ENCODE data around the gene FAM72D.
"Not testable (repeated sequence)": the region's sequence is repeated elsewhere in the genome, so short reads cannot be mapped to it uniquely, and the experiment has no call there.

FAM72D gene

DNA sequence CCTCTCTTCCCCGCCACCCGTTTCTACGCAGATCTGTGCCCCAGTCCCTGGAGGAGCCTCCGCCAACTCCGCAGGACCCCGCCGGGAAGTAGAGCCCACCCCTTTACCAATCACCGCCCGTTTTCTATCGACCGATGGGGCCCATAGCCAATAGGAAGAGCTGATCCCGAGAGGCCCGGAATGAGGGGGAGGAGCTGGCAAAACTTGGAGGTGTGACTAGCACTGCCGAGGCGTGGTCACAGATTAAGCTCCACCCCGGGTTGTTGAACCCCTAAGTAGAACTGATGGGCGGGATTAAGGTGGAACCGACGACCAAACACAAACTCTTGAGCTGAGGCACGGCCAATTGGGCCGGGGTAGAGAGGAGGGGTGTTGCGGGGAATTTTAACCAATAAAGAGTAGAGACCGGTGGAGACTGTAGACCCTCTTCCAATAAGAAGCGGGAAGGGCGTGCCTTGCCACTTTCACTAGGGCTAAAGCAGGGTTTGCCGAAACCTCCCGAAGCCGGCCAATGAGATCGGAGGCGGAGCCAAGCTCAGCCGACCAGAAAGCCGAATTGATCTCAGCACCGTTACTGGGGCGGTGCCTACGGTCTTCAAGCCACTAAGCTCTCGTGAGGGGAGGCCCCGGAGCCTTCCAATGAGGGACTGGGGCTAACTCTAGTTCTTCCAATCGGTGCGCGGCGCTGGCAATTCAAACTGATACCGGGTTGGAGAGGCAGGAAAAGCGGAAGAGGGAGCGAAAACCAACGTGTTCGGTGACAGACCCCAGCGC, at the start of gene FAM72D, which contains the start of gene SRGAP2B:
Gene FAM72D (plus strand): TSS at position 691 of the 774 bp plus-strand sequence. CDS start 874 bp downstream, outside the sequence.
Gene SRGAP2B (minus strand): TSS at position 45 of the 774 bp plus-strand sequence. CDS start 2,427 bp downstream, outside the sequence.
- DNase-seq: not testable (repeated sequence)

- DNase-seq: not testable (repeated sequence)
Observed at GRCh38 chr1:145047553-145047952, 48.2 kb upstream of the FAM72D start.

DNA sequence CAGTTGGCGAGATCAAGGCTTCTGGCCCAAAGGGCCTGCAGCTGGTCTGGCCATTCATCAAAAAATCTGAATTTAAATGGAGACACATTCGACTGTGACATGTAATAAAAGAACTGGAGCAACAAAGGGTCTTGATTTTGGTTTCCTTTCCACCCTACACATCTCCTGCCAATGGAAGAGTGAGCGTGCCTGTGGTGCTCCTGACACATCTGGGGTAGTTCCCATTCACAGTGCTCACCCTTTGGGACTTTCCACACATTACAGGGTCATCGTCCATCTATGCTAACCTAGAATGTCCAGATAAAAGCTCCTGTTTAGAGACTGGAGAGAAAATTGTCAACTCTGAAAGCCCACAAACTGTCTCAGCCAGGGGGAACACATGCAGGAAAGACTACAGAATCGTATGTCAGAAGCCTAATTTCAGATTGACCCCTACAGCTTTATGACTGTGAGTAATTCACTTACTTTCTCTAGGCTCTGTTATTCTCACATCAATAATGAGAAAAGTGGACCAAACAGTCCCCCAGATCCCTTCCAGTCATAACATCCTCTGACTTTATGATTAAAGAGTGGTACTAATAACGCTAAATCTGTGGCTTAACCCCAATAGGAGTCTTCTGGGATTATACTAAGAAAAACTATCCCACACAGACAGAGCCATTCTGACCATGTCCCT, 47.5 kb upstream of the FAM72D start:
- not testable (repeated sequence) for DNase-seq

DNA sequence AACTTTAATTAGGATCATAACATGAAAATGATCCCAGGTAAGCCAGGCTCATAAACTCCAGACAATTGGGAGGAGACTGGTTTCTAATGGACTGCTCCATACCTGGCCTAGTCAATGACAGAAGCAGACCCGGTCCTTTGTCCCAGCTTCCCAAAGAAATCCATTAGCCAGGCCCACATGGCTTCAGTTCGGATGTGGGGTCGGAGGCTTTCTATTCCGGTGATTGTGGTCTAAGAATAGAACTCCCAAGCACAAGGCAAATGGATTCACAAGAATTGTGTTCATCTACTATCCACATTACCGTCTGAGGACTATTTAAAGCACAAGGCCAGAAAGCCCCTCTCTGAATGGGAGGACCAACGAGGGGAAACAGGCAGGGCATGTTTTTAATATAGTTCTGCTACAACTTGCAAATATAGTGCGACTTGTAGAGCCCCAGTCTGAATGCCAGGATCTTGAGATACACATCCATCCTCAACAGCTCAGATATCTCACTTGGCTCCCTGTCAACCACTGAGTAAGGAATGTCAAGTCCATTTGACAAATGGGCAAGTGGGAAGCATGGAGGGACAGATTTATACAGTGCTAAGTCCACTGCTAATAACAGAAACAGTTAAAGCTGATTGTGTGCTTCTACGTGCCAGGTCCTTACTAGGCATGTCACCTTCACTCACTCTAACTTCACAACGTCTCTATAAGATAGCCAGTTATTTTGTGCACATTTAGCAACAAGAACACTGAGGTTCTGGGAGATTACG, 43.6 kb upstream of the FAM72D start:
- not testable (repeated sequence) for DNase-seq

GRCh38 chr1:145053428-145053827, 42.3 kb upstream of the FAM72D start:
- DNase-seq: not testable (repeated sequence)

DNA sequence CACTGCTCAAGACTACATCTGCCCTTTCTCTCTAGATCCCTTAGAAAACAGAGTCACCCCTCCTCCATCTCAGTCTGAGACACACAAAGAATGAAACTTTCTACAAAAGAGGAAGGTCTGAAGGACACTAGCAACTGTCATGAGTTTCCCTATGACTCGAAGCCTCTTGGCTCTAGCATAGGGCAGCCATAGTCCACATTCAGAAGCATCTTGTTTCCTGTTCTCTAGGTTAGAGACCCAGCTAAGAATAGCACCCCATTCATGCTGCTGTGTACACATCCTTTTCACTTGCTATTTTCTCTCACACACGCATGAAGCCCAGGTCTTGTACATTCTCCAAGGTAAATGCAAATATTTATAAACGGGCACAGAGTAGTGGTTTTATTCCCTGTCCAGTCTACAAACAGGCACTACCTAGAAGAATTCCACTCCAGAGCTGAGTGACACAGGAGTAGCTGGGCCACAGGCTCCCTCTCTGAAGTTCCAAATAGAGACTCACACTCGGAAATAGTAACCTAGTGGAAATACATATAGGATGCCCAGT, 40.5 kb upstream of the FAM72D start:
- DNase-seq: not testable (repeated sequence)

DNA sequence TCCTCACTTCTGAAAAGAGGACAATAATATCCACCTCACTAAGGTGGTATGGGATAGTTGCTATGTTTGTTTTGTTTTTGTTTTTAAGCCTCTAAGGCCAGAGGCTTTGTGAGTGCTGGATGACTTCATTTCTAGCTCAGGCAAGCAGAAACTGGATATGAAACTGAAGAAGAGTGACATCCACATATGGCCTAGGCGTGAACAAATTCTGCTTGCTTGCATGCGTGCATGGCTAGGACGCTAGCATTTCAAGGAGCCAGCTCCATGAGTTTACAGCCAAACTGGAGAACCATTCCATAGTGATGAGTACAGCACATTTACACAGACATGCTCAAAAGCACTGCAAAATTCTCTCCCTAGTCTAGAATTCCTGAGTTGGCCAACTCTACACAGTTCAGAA, 37.6 kb upstream of the FAM72D start:
- not testable (repeated sequence) for DNase-seq

- not testable (repeated sequence) for DNase-seq
Observed at GRCh38 chr1:145063285-145063684, 32.5 kb upstream of the FAM72D start.

- not testable (repeated sequence) for DNase-seq
Observed at GRCh38 chr1:145063941-145064648, 31.7 kb upstream of the FAM72D start.

DNA sequence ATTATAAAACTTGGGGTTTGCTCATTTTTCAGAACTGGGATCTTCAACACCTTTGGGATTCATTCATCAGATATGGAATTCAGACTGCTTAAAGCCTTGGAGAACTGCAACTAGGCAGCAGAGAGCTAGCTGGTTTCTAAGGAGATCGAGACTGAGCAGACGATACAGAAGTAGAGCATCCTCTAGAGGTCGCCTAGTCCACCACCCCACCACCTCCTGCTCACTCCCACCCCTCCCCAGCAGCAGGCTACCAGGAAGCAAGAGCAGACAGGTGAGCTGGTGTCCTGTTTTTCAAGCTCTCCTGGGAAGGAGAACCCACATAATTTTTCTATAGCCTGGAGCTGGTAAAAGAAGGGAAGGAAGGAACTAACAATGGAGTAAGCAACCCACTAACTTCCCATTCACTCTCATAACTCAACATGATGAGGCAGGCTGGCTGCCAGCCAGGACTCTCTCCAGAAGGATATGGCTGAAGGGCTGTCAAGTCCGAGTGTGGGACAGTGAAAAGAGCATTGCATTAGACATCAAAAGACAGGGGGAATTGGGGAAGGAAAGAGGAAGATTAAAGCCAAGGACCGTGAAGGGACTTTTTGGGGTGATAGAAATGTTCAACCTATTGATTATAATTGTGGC, 30.5 kb upstream of the FAM72D start:
- not testable (repeated sequence) for DNase-seq

DNA sequence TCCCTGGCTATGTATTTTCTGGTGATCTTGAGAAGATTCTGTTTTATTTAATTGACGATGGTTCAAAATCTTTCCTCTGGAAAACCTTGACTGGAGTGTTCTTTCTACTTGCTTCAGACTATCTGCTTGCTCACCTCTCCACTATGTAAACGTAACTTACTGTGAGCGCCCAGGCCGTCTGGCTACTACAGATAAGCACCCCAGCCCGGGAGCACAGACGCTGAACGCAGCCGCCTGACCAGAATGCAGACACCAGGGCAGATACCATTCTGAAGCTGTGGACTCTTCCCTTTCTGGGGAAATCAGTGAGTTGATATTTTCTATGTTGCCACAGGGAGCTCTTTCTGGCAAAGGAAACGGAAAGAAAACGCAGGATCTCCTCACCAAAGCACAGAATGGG, 29.3 kb upstream of the FAM72D start:
- DNase-seq: not testable (repeated sequence)

- DNase-seq: not testable (repeated sequence)
Observed at GRCh38 chr1:145071569-145071968, 24.2 kb upstream of the FAM72D start.

GRCh38 chr1:145074021-145074559, 21.7 kb upstream of the FAM72D start:
- not testable (repeated sequence) for DNase-seq

GRCh38 chr1:145076877-145077276, 18.9 kb upstream of the FAM72D start:
- not testable (repeated sequence) for DNase-seq

DNA sequence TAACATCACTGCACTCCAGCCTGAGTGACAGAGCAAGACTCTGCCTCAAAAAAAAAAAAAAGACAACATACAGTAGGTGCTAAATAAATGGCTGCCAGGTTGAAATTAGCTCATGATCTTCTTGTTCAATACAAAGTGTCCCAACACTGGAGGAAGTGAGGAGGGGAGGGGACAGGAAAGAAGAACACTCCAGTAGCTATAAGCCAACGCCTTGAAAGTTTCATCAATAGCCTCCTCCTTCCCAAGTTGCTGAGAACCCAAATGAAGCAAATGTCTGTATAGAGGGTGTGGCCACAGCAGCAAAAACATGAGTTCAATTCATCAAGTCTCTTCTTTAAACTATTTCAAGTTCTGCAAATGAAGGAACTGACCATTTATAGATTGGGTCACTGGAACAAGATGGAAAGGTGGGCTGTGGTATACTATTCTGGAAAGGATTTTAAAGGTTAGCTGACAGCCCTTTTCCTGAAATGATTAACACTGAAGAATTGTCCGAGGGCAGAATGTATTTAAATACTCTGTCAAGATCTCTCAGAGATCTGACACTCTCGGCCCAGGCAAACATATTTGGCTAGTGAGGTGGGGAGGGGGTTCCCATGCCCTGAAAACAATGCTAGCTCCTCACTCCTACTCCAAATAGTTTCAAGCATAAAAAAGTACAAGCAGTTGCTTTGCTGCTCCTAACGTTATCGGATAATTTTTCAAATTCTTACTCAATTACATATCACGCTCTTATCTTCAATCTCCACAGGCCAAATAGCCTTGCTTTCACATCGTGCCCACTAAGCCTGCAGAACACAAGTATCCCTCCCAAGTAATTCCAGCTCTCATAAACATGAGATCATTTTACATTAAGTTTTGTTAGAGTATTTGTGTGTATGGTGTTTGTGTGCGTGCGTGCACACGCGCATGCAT, 17.6 kb upstream of the FAM72D start:
- DNase-seq: not testable (repeated sequence)

GRCh38 chr1:145078787-145079370, 16.9 kb upstream of the FAM72D start:
- not testable (repeated sequence) for DNase-seq

DNA sequence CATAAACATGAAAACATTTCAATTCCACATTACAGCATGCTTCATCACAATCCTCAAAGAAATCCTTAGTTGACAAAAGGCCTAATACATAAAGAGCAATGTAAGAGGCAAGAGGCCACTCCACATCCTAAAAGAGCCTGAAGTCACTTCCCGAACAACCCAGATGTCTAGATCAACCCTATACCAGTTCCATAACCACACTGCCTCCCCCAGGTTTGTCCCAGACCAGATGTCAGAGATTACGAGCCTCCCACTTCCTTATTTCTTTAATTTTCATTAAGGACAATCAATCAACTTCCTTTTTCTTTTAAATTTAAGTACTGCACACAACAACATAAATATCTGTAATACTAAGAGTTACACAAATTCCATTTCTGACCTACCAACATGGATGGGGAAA, 16.0 kb upstream of the FAM72D start:
- DNase-seq: not testable (repeated sequence)

- DNase-seq: not testable (repeated sequence)
Observed at GRCh38 chr1:145080193-145080592, 15.6 kb upstream of the FAM72D start.

DNA sequence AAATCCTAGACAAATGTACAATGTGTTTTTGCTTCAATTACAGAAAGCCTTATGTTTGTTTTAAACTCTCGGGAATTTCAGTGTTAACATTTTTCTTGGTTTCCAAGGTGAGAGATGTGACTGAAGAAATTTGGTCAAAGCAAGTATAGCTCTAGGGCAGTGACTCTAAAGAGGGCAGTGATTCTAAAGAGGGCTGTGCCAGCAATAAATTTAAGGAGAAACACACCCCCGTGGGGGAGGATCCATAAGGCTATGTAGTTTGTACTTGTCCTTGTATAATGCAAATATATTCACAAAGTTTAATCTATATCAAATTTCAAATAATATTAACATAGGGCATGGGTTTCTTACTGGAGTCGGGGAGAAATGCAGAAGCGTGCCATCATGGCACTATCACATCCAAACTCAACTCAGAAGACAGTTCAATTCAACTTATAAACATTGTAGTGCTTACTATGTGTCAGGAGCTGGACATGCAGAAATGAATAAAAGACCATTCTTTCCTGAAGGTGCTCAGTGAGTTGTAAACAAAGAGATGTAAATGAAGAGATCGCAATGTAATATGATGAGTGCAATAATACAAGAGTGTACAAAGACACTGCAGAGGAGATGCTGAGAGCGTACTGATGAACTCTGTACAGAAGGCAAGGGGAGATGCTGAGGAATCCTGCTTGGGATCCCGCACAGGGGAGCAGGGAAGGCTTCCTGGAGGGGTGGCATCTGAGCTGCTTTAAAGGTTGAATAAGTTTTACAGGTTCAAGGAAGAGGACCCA, 13.1 kb upstream of the FAM72D start:
- not testable (repeated sequence) for DNase-seq

All from KG1 (cell line).